Ishikawa (cell line): ENCODE results near the gene MMAB.

ENCODE experiments used
- CEBPB ChIP-seq: IDR thresholded peaks from 2 replicates; pipeline ENCODE4 v1.6.1; 2012
- CREB1 ChIP-seq: IDR thresholded peaks from 2 replicates; pipeline ENCODE4 v1.6.1; 2012; ENCODE audit warnings: low read depth
- EGR1 ChIP-seq: IDR thresholded peaks from 2 replicates; pipeline ENCODE4 v1.6.1; 2012
- EP300 ChIP-seq: IDR thresholded peaks from 2 replicates; pipeline ENCODE4 v1.6.1; 2012; ENCODE audit warnings: borderline replicate concordance
- FOXM1 ChIP-seq: IDR thresholded peaks from 2 replicates; pipeline ENCODE4 v1.6.1; 2012; ENCODE audit warnings: low read depth, borderline replicate concordance
- NFIC ChIP-seq: IDR thresholded peaks from 2 replicates; pipeline ENCODE4 v1.6.1; 2012
- RAD21 ChIP-seq: IDR thresholded peaks from 2 replicates; pipeline ENCODE4 v1.6.1; 2012; ENCODE audit warnings: low read depth
- TAF1 ChIP-seq: IDR thresholded peaks from 2 replicates; pipeline ENCODE4 v1.6.1; 2012; ENCODE audit warnings: low read depth, mild to moderate bottlenecking
- TCF12 ChIP-seq: IDR thresholded peaks from 2 replicates; pipeline ENCODE4 v1.6.1; 2012; ENCODE audit warnings: low read depth
- TEAD4 ChIP-seq: IDR thresholded peaks from 2 replicates; pipeline ENCODE4 v1.6.1; 2012
- YY1 ChIP-seq: IDR thresholded peaks from 2 replicates; pipeline ENCODE4 v1.6.1; 2012; ENCODE audit warnings: low read depth
- ZBTB7A ChIP-seq: IDR thresholded peaks from 2 replicates; pipeline ENCODE4 v1.6.1; 2012; ENCODE audit warnings: low read depth
- TF ChIP-seq, protein P1 (sequence below): IDR thresholded peaks from 2 replicates; pipeline ENCODE4 v1.6.1; 2012; ENCODE audit warnings: low read depth, mild to moderate bottlenecking
- TF ChIP-seq, protein P2 (sequence below): IDR thresholded peaks from 2 replicates; pipeline ENCODE4 v1.6.1; 2012
- TF ChIP-seq, protein P3 (sequence below): IDR thresholded peaks from 2 replicates; pipeline ENCODE4 v1.6.1; 2012

Gene MMAB

DNA sequence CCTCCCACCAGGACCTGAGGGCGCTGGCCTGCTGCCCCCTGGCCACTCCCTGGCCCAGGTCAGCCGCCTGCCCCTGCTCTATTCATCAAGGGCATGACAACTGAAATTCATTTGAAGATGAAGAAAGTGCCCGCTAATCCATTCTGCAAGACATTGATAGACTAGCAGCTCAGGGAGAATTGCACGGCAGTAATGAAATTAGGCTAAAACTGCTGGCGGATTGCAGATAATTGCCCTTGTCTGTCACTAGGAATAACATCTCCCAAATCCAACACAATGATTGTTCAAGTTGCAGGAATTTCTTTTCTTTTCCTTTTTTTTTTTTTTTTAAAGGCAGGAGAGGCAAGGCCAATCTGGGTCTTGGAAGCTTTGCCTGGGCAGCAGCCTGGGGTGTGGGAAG, 44.8 kb upstream of the MMAB start:
- TF ChIP-seq RAD21 (no peak), TEAD4 (no peak), CEBPB (no peak), ZBTB7A (no peak), EP300 (no peak), TCF12 (no peak), FOXM1 (no peak), TAF1 (no peak), EGR1 (no peak), NFIC (no peak), YY1 (no peak), CREB1 (no peak)
- TF ChIP-seq, protein P1, sequence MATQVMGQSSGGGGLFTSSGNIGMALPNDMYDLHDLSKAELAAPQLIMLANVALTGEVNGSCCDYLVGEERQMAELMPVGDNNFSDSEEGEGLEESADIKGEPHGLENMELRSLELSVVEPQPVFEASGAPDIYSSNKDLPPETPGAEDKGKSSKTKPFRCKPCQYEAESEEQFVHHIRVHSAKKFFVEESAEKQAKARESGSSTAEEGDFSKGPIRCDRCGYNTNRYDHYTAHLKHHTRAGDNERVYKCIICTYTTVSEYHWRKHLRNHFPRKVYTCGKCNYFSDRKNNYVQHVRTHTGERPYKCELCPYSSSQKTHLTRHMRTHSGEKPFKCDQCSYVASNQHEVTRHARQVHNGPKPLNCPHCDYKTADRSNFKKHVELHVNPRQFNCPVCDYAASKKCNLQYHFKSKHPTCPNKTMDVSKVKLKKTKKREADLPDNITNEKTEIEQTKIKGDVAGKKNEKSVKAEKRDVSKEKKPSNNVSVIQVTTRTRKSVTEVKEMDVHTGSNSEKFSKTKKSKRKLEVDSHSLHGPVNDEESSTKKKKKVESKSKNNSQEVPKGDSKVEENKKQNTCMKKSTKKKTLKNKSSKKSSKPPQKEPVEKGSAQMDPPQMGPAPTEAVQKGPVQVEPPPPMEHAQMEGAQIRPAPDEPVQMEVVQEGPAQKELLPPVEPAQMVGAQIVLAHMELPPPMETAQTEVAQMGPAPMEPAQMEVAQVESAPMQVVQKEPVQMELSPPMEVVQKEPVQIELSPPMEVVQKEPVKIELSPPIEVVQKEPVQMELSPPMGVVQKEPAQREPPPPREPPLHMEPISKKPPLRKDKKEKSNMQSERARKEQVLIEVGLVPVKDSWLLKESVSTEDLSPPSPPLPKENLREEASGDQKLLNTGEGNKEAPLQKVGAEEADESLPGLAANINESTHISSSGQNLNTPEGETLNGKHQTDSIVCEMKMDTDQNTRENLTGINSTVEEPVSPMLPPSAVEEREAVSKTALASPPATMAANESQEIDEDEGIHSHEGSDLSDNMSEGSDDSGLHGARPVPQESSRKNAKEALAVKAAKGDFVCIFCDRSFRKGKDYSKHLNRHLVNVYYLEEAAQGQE, result no peak
- TF ChIP-seq, protein P2, sequence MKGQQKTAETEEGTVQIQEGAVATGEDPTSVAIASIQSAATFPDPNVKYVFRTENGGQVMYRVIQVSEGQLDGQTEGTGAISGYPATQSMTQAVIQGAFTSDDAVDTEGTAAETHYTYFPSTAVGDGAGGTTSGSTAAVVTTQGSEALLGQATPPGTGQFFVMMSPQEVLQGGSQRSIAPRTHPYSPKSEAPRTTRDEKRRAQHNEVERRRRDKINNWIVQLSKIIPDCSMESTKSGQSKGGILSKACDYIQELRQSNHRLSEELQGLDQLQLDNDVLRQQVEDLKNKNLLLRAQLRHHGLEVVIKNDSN, result no peak
- TF ChIP-seq, protein P3, sequence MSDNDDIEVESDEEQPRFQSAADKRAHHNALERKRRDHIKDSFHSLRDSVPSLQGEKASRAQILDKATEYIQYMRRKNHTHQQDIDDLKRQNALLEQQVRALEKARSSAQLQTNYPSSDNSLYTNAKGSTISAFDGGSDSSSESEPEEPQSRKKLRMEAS, result no peak

DNA sequence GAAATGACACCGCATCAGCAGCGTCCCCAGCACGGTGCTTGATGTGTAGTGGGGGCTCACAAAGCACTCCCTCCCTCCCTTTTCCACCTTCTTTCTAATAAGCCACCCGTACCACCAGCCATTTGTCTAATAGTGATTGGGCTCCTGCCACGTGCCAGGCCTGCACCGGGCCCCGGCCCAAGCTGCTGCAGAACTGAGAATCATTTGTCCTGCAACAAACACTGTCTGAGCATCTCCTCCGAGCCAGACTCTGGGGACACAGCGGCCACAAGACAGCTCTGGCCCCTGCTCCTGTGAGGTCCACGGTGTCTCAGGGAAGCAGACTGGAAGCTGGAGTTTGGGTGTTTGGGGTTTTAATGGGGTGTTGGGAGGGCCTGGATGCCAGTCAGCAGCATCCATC, 44.2 kb upstream of the MMAB start:
- TF ChIP-seq RAD21, result no peak
- no peak for TF ChIP-seq NFIC
- no peak for TF ChIP-seq EP300
- TF ChIP-seq, protein P2, result no peak
- TF ChIP-seq, protein P1, result no peak

DNA sequence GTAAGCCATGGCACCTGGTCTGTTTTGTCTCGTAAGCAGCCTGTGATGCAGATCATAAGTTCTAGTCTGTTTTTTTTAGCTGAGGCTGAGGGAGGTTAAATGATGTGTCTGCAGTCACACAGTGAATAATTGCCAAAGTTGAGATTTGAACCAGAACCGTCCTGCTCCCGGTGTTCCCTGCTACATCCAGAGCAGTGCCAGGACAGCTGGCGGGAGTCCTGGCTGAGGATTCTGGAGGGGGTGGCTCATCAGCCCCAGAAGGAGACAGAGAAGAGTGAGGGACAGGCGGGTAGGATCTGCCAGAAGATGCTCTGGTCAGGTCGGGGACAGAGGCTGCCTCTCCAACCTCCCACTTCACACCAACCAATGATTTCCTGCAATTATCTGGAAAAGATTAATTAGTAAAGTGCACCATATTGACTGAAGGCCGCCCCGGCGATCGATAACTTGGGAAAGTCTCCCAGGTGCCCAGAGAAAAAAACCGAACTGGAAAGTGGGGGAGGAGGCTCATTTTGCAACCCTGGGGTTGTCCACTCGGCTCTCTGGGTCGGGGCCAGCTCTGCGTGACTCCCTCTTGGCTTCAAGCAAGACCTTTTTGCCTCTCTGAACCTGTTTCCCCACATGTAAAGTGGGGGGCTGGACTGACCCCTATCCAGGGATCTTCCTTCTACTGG, 42.4 kb upstream of the MMAB start:
- TF ChIP-seq, protein P1, result no peak
- TF ChIP-seq EP300 (no peak), TEAD4 (no peak), TCF12 (no peak), ZBTB7A (no peak), FOXM1 (no peak), RAD21 (no peak), CREB1 (no peak), TAF1 (no peak), NFIC (no peak)
- TF ChIP-seq, protein P2, result no peak
- TF ChIP-seq, protein P3, result no peak

DNA sequence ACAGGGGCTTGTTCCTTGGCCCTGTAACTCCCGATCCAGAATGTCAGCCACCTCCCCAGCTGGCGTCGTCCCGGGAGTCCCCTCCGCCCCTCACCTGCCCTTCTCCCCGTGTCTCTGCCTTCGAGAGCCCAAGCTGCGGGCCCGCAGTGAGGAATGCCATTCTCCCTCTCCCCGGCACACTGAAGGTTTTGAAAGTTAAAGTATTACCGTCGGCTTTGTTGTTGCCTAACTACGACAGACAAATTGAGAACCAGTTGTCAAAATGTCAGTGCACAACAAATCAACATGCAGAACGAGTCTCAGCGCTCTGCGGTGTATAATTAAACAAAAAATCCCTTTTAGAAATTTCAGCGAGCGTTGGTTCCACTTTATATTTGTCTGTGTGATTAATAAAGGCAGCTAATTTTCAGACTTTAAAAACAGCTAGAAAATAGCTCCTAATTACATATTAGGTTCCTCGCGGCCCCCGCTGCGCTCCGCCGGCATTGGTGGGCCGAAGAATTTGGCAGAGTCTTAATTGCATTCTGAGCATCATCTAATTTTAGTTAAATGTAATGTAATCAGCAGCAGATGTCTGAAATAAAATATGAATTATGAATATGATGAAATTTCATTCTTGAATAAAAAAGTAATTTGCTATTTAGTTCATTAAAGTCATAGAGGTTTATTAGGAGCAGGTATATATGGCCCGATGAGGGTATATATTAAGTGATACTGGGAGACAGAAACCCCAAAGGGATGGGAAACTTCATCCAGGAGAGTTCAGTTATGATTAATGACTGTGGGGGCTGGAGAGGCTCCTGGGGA, 40.5 kb upstream of the MMAB start:
- TF ChIP-seq YY1 (no peak), FOXM1 (no peak), CEBPB (no peak), TCF12 (no peak), ZBTB7A (no peak), TEAD4 (no peak), NFIC (no peak), EGR1 (no peak), CREB1 (no peak)
- TF ChIP-seq, protein P1, result no peak
